Activated CD4-positive, alpha-beta T cell treated with anti-CD3 and anti-CD28 coated beads, Interleukin-2, amount 50 U/mL, for 16 hours (primary cell): ENCODE measurements around the gene CSRNP3.

Experiments
- DNase-seq: peaks from one replicate; pipeline ENCODE4 v3.0.0-alpha.2; 2020

CSRNP3 gene

DNA sequence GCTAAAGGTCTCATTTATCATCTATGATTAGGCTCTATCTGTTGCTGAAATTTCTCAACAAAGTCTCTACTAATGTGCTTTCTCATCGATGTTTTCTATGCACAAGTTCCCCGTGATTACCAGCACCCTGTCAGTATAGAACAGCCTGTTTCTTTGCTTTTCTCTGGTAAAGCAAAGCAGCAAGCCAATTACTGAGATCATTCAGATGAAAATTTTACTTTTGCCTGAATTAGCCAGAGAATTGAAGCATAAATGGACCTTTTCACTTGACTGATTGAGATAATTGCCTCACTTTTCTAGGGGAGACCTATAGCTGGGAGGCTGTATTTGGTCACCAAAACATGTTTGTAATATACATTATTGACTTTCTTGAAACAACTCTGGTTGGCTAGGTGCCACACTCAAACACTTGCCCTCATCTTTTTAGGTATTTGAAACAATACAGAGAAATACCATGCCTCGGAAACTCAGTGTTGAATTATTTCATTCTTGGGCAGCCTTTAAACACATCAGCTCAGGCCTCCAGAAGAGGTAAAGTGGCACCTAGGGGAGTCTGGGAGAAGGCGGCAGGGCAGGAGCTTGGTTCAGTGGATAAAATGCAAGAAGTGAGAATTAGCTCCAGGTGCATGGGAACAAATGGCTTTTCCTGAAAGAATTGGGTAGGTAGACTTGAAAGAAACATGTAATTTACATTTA lies 228.4 kb downstream of the CSRNP3 start:
- DNase-seq = no peak

DNA sequence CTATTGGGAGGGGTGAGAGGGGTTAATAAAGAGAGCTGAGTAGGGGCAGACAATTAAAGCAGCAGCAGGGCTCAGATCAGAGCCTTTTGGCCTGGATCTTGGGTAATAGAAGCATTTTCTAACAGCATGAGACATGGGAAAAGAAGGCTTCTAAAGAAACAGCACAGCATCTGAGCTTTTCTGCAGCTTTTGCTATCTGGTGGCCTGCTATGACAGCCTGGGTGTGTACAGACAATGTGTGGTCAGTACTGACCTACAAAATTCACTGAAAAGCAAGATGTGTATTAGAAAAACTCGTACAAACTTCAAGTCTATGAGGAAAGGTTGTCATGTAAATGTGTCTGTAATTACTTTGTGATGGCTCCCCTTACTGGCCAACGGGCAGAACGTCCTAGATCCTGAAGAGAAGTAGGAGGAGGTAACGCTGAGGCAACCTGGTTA lies 229.0 kb downstream of the CSRNP3 start:
- DNase-seq = peak; percentile 14

DNA sequence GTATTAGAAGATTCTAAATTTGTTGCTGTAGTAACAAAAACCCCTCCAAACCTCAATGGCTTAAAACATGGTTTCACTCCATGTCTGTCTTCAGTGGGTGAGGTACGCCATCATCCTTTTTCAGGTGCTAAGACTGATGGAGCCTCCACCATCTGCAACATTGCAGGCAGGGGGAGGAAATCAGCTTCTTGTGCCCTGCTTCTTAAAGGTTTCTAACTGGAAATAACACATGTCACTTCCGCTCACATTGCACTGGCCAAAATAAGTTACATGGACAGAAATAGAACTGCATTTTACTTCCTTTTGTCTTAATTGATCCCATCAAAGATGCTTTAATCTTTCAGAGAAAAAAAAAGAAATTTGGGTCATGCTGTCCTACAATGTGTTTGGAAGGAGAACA lies 230.4 kb downstream of the CSRNP3 start:
- no peak for DNase-seq

DNA sequence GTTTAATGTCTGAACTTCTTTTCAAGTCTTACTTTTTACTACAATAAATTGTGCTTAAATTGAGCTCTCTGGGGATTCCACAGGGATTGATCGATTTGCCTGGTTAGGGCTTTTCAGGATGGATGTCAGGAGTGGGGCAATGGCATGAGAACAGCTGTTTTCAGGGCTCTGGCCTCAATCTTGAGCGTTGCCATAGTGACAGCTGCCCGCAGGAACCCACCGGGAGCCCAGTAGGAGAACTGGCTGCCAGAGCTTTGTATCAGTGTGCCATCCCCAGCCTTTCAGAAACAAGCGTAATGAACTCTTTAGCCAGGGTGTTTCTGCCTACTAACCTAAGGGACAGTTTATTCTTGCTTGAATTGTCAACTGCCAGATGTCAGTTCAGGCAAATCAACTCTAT lies 231.0 kb downstream of the CSRNP3 start:
- DNase-seq = no peak

DNA sequence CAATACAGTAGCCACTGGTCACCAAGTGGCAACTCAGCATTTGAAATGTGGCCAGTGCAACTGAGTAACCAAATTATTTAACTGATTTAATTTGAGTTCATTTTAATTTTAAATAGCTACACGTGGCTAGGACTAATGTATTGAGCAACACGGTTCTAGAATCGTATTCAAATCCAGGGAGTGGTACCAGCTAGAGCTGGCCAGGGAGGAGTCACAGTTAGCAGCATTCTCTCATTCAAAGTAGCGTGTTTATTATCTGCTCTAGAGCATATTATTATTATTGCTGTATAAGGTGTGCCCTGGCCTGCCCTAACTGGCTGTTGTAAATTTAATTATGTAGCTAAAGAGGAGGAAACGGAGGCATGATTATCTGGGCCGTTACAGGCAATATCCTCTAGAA lies 231.6 kb downstream of the CSRNP3 start:
- no peak for DNase-seq

DNA sequence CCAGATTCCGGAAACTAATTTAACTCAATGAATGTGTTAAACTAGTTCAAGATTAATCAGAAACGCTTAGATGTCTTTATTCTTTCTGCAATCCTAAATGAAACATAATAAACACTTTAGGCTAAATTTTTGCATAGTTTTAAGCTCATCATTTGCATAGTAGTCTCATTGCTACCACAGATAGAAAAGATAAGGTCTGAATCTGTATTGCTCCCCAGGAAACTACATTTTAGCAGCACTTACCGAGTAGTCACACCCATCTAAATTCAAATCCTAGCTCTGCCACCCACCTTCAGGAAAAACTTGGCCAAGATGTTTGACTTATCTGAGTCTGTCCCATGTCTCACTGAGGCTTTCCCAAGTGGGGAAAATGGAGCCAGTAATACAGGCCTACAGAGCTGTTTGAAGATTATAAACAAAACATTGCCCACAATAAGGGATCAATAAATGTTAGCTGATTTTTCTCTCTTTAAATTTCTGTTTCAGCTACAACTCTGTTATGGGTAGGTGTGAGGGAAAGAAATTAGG lies 237.5 kb downstream of the CSRNP3 start:
- DNase-seq = no peak

DNA sequence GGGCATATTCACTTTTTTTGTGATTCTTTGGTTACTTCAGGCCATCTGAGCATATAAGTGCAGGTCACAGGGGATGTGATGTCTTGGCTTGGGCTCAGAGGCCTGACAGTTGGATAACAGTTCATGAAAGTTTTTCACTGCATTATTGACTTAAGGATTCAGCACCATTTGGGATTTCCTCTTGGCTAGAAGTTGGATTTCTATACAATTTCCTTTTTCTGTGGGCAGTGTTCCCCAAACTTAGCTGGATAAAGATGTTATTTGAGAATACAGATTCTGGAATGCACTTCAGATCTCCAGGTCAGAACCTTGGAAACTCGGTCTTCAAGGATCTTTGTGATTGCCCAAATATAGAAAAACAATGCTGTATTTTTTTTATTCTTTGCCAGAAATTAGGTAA lies 246.6 kb downstream of the CSRNP3 start:
- DNase-seq = no peak

DNA sequence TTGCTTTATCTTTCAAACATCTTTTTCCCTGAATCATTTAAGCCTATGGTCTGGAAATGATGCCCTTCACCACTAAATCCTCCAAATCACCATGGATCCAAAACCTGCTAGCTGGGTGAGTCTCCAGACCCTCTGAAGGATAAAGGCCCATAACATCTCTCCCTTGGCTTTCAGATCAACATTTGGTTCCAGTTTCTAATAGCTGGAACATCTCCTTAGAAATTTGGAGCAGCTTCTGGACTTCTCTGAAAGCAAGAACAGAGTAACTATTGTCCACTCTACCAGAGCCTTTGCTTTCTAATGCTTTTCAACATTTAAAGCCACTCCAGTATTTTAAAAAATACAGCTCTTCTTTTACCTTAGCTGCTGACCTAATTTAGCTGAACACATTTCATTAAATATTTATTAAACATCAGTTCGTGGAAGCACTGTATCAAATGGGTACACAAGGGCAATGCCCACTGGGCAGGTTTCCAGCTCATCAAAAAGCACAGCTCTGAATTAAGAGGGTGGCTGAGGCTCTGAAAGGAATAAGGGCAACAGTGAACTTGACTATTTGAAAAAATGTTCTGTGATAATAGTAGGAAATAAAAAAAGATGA lies 249.2 kb downstream of the CSRNP3 start:
- DNase-seq = no peak

DNA sequence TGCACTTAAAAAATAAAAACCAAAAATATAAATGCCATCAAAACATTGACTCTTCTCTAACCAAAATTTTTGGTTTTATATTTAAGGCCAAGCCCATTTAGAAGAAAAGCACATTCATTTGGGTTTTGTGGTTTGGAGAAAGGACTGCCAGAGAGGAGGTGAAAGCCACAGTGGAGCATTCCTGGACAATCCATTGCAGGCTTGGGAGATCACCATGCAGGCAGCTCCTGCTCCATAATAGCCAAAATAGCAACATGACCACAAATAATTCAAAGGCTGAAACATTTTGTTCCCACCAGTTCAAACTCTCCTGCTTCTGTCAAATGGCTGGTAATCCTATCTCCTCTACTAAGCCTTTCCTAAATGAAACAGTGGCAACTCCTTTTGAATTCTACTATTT lies 251.0 kb downstream of the CSRNP3 start:
- no peak for DNase-seq

DNA sequence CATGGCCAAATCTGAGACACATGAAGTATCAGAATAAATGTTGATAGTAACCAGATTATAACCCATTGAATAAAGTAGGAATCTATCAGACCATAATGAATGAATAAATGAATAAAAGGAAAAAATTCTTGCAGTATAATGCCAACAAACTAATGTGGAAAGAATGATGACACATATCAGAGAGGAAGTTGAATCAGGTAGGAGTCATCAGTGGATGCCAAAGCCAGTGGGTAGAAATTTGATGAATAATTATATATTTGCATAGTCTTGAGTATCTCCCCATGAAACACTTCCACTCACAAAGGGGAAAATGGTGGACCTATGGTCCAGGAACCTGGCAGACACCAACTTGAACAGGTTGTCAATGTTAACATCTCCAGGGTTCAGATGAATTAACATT lies 255.9 kb downstream of the CSRNP3 start:
- DNase-seq = no peak
